HPDE6-E6E7 (cell line): Measurements from ENCODE around the gene MYO15B.

Experiments
- DNase-seq: peaks from one replicate; pipeline ENCODE4 v3.0.0; 2011; ENCODE audit warnings: missing footprints; ENCODE audit errors: extremely low spot score

The MYO15B gene

GRCh38 chr17:75639327-75639726 lies 51.7 kb downstream of the MYO15B start:
- no peak for DNase-seq

GRCh38 chr17:75639771-75640555 lies 52.4 kb downstream of the MYO15B start:
- no peak for DNase-seq

- no peak for DNase-seq
Observed at GRCh38 chr17:75640556-75641119, 53.0 kb downstream of the MYO15B start.

- no peak for DNase-seq
Observed at GRCh38 chr17:75641343-75641742, 53.7 kb downstream of the MYO15B start.

- peak; percentile 72 for DNase-seq
Observed at GRCh38 chr17:75642182-75642783, 54.7 kb downstream of the MYO15B start.

GRCh38 chr17:75642784-75643642 lies 55.4 kb downstream of the MYO15B start:
- no peak for DNase-seq

GRCh38 chr17:75643643-75644017 lies 56.0 kb downstream of the MYO15B start:
- DNase-seq, result no peak

- DNase-seq, result peak; percentile 95
Observed at GRCh38 chr17:75645501-75645888, 57.9 kb downstream of the MYO15B start.

GRCh38 chr17:75645889-75646637 lies 58.5 kb downstream of the MYO15B start:
- DNase-seq, result peak; percentile 97

GRCh38 chr17:75646638-75646992 lies 59.0 kb downstream of the MYO15B start:
- no peak for DNase-seq

GRCh38 chr17:75647061-75647460 lies 59.5 kb downstream of the MYO15B start:
- no peak for DNase-seq

- no peak for DNase-seq
Observed at GRCh38 chr17:75647921-75648320, 60.3 kb downstream of the MYO15B start.

- DNase-seq, result no peak
Observed at GRCh38 chr17:75649687-75650086, 62.1 kb downstream of the MYO15B start.

GRCh38 chr17:75650874-75651273 lies 63.3 kb downstream of the MYO15B start:
- no peak for DNase-seq

- DNase-seq, result no peak
Observed at GRCh38 chr17:75652341-75652740, 64.7 kb downstream of the MYO15B start.

GRCh38 chr17:75652934-75653549 lies 65.4 kb downstream of the MYO15B start:
- DNase-seq, result no peak

- DNase-seq, result no peak
Observed at GRCh38 chr17:75654176-75654575, 66.6 kb downstream of the MYO15B start.

GRCh38 chr17:75658237-75658636 lies 70.6 kb downstream of the MYO15B start:
- no peak for DNase-seq

- DNase-seq, result no peak
Observed at GRCh38 chr17:75661531-75661930, 73.9 kb downstream of the MYO15B start.

GRCh38 chr17:75662511-75662910 lies 74.9 kb downstream of the MYO15B start:
- no peak for DNase-seq

- DNase-seq, result no peak
Observed at GRCh38 chr17:75664099-75664549, 76.5 kb downstream of the MYO15B start.
